ENCODE measurements around the gene PPP1R14B. TPM values are rescaled to one million over a fixed set of nuclear protein-coding genes. Genes with fewer than 3 reads are reported as not detected.
"Not testable (repeated sequence)": the region's sequence is repeated elsewhere in the genome, so short reads cannot be mapped to it uniquely, and the experiment has no call there.

The PPP1R14B gene
- total and polyA plus RNA-seq, 4 donors = 24.2 to 57.6 (median 38.3) TPM

DNA sequence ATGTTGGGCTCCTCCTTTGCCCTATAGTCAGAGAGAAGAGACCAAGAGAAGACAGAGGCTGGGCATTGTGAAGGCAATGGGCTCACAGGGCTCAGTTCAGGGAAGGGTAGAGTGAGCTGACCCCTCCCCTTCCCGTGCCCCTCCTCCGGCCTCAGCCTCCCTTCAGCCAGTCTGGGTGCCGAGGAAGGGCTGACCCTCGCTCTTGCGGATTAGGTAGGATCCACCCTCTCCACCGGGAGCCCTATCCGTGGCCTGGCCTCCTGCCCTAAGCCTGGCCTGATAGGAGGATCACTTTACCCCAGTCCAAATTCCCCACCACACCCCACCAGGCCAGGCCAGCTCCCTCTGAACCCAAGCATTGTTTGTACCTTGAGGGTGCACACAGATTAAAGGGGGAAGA, 1.8 kb upstream of the PPP1R14B start:
- Histone ChIP-seq H3K9me3 (ENCODE audit: control insufficient read depth in 4 of 4, low read length in 3 of 4) (no peaks in the 10 kb centered on the region), H3K27me3 (ENCODE audit: control insufficient read depth in 4 of 4, insufficient read depth in 4 of 4, low read length in 3 of 4) (no peaks in the 10 kb centered on the region), H3K9ac (ENCODE audit: low read depth in 1 of 2, low read length in 2 of 2) (no peak overlapping the region), H3K4me3 (ENCODE audit: low read depth in 1 of 3, low read length in 3 of 3) (no peak overlapping the region), H3K4me1 (ENCODE audit: control insufficient read depth in 4 of 4, insufficient read depth in 4 of 4, low read length in 3 of 4) (peaks cover 10 to 65% (median 49%) of the 10 kb centered on the region in 4 donors), H3K27ac (ENCODE audit: low read depth in 1 of 2, low read length in 2 of 2) (no peak overlapping the region), H3K36me3 (ENCODE audit: control insufficient read depth in 4 of 4, insufficient read depth in 3 of 4, low read depth in 1 of 4, low read length in 3 of 4) (peaks cover 0 to 5% (median 1%) of the 10 kb centered on the region in 4 donors)
- WGBS = 79% methylated on average over 7 of the region's 7 CpGs
- DNase-seq (ENCODE audit: low spot score) = no peak
- TF ChIP-seq, protein P1, sequence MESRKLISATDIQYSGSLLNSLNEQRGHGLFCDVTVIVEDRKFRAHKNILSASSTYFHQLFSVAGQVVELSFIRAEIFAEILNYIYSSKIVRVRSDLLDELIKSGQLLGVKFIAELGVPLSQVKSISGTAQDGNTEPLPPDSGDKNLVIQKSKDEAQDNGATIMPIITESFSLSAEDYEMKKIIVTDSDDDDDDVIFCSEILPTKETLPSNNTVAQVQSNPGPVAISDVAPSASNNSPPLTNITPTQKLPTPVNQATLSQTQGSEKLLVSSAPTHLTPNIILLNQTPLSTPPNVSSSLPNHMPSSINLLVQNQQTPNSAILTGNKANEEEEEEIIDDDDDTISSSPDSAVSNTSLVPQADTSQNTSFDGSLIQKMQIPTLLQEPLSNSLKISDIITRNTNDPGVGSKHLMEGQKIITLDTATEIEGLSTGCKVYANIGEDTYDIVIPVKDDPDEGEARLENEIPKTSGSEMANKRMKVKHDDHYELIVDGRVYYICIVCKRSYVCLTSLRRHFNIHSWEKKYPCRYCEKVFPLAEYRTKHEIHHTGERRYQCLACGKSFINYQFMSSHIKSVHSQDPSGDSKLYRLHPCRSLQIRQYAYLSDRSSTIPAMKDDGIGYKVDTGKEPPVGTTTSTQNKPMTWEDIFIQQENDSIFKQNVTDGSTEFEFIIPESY (IDR thresholded peaks at IDR 0.05) = no peak
- no peak for TF ChIP-seq SP1 (IDR thresholded peaks at IDR 0.05)
- TF ChIP-seq, protein P2, sequence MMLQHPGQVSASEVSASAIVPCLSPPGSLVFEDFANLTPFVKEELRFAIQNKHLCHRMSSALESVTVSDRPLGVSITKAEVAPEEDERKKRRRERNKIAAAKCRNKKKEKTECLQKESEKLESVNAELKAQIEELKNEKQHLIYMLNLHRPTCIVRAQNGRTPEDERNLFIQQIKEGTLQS (IDR thresholded peaks at IDR 0.05) = no peak
- no peak for TF ChIP-seq FOXA1 (IDR thresholded peaks at IDR 0.05)
- TF ChIP-seq EGR1 (IDR thresholded peaks at IDR 0.05; ENCODE audit: low read depth in 2 of 2) = no peak
- TF ChIP-seq RXRA (IDR thresholded peaks at IDR 0.05) = no peak

DNA sequence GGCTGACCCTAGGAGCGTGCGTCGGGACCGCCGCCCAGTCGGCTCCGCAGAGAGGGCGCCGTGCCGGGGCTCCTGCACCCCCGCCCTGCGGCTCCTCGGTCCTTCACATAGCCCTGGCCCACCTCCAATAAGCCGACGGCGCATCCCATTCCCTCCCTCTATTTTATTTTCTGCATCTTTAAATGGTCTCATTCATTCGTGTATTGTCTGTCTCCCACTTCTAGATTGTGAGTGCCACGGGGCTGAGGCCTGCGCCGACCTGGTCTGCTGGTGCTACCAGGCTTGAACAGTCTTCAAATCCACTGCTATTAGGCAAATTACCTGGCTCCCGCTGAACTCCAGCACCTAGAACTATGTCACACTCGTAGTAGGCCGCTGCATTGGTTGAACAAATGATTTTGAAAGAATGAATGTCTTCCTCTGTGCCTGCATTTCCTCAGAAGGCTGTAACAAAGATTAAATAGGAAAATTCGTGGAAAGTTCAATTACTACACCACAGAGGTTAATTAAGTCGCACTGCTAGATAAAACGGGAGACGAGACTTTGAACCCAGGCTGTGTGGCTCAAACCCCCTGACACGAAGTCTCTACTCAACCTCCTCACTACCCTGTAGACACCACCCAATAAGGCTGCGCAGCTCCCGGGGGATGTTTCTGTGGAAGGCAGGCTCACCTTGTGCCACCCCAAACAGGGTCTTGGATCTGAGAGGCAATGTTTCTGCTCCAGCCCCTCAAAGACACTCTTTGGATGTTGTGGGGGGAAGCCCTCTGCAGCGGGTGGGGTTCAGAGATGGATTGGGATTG, 1.2 kb upstream of the PPP1R14B start:
- Histone ChIP-seq H3K9ac (ENCODE audit: low read depth in 1 of 2, low read length in 2 of 2) (peak overlapping the region in 1 of 2 donors; percentile 8), H3K9me3 (ENCODE audit: control insufficient read depth in 4 of 4, low read length in 3 of 4) (no peaks in the 10 kb centered on the region), H3K4me3 (ENCODE audit: low read depth in 1 of 3, low read length in 3 of 3) (peak overlapping the region in 2 of 3 donors; percentile 92 to 96), H3K4me1 (ENCODE audit: control insufficient read depth in 4 of 4, insufficient read depth in 4 of 4, low read length in 3 of 4) (peaks cover 11 to 67% (median 52%) of the 10 kb centered on the region in 4 donors), H3K27me3 (ENCODE audit: control insufficient read depth in 4 of 4, insufficient read depth in 4 of 4, low read length in 3 of 4) (no peaks in the 10 kb centered on the region), H3K36me3 (ENCODE audit: control insufficient read depth in 4 of 4, insufficient read depth in 3 of 4, low read depth in 1 of 4, low read length in 3 of 4) (peaks cover 0 to 6% (median 4%) of the 10 kb centered on the region in 4 donors), H3K27ac (ENCODE audit: low read depth in 1 of 2, low read length in 2 of 2) (peak overlapping the region; percentile 95 to 97)
- TF ChIP-seq GABPA (IDR thresholded peaks at IDR 0.05 in 1 of 2, conservative IDR thresholded peaks at IDR 0.05 in 1 of 2) = no peak
- 36% methylated on average over 31 of the region's 31 CpGs for WGBS
- no peak for DNase-seq (ENCODE audit: low spot score)

DNA sequence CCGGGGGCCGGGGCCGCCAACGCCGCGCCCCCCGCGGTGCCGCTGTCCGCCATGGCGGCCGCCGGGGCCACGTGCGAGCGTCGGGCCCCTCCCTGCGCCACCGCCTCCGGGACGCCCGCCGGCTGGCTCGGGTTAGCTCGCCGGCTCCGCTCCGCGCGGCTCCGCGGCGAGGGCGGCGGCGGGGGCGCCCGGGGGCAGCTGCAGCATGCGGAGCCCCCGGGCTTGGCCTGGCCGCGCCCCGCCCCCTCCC, 197 bp downstream of the PPP1R14B start:
- Histone ChIP-seq H3K4me3 (ENCODE audit: low read depth in 1 of 3, low read length in 3 of 3) (peak overlapping the region in 2 of 3 donors; percentile 74 to 92), H3K4me1 (ENCODE audit: control insufficient read depth in 4 of 4, insufficient read depth in 4 of 4, low read length in 3 of 4) (peaks cover 17 to 69% (median 51%) of the 10 kb centered on the region in 4 donors), H3K27ac (ENCODE audit: low read depth in 1 of 2, low read length in 2 of 2) (peak overlapping the region in 1 of 2 donors; percentile 95)
- not testable (repeated sequence) for H3K9ac ChIP-seq (ENCODE audit: low read depth in 1 of 2, low read length in 2 of 2); H3K36me3 ChIP-seq (ENCODE audit: control insufficient read depth in 4 of 4, insufficient read depth in 3 of 4, low read depth in 1 of 4, low read length in 3 of 4); DNase-seq (ENCODE audit: low spot score); H3K27me3 ChIP-seq (ENCODE audit: control insufficient read depth in 4 of 4, insufficient read depth in 4 of 4, low read length in 3 of 4); H3K9me3 ChIP-seq (ENCODE audit: control insufficient read depth in 4 of 4, low read length in 3 of 4)
- WGBS = 2% methylated on average over 40 of the region's 43 CpGs

DNA sequence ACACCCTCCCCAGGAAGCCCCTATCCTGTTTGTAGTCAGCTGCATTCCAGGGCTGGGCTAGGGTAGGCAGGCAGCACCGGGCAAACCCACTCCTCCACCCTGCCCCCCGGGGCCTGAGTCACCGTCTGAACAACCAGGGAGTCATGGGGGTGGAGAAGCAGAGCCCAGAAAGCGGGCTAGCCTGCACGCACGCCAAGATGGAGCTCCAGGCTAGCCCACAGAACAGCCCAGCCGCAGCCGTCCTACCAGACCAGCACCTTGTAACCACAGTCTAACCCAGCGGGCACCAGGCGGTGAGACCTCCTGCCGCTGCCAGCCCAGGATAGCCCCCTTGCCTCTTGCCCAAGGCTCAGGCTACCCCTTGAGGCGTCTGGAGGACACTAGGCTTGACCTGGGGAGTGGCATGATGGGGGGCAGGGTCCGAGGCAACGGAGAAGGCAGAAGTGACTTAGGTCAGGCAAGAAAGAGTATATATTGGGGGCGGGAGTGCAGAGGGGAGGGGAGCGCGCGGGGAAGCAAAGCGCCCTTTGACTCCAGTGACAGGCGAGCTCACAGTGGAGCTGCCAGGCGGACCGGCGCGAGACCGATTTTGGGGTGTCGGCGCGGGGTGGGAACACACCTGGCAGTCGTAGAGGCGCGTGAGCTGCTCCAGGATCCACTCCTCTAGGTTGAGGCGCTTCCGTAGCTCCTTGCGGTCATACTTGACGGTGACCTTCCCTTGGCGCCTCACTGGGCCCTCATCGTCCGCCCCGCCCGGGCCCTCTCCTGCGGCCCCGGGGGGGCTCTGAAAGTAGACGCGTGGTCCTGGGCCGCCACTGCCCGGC, 734 bp downstream of the PPP1R14B start:
- peak overlapping the region; percentile 74 to 92 (median 89) for H3K4me3 ChIP-seq (ENCODE audit: low read depth in 1 of 3, low read length in 3 of 3)
- H3K27me3 ChIP-seq (ENCODE audit: control insufficient read depth in 4 of 4, insufficient read depth in 4 of 4, low read length in 3 of 4) = no peaks in the 10 kb centered on the region
- TF ChIP-seq, protein P2 (IDR thresholded peaks at IDR 0.05) = no peak
- TF ChIP-seq HNF4A (conservative IDR thresholded peaks at IDR 0.05) = peak in 1 of 2 donors; percentile 16
- H3K27ac ChIP-seq (ENCODE audit: low read depth in 1 of 2, low read length in 2 of 2) = peak overlapping the region; percentile 90 to 92
- H3K36me3 ChIP-seq (ENCODE audit: control insufficient read depth in 4 of 4, insufficient read depth in 3 of 4, low read depth in 1 of 4, low read length in 3 of 4) = peaks cover 0 to 6% (median 4%) of the 10 kb centered on the region in 4 donors
- no peak for DNase-seq (ENCODE audit: low spot score)
- peaks cover 17 to 66% (median 49%) of the 10 kb centered on the region in 4 donors for H3K4me1 ChIP-seq (ENCODE audit: control insufficient read depth in 4 of 4, insufficient read depth in 4 of 4, low read length in 3 of 4)
- peak overlapping the region; percentile 32 to 76 for H3K9ac ChIP-seq (ENCODE audit: low read depth in 1 of 2, low read length in 2 of 2)
- 1% methylated on average over 46 of the region's 46 CpGs for WGBS
- H3K9me3 ChIP-seq (ENCODE audit: control insufficient read depth in 4 of 4, low read length in 3 of 4) = no peaks in the 10 kb centered on the region
